Body of pancreas (tissue), 4 donors: ENCODE measurements around the gene RTL5. TPM values are rescaled to one million over a fixed set of nuclear protein-coding genes. Genes with fewer than 3 reads are reported as not detected.
A peak's percentile ranks its signal among the peaks of the same experiment; 100 is the strongest.

Experiments
- ATAC-seq: fragments of 150-250 bp; one replicate; pipeline ENCODE4 v1.9.1; 2016
- DNase-seq, 4 donors: peaks; one replicate each; pipeline ENCODE4 v3.0.0-alpha.2; 2019
- H3K27ac ChIP-seq, 4 donors: fragments of 200-600 bp; sonication (generic); 1 replicate in 3 of 4; 2 replicates in 1 of 4; pipeline versions ENCODE4 v1.5.1 to v1.6.1; 2016 to 2019; ENCODE audit warnings: mild to moderate bottlenecking in 1 of 4, mixed read lengths in 1 of 4, moderate library complexity in 1 of 4
- H3K27me3 ChIP-seq, 2 donors: fragments of 200-600 bp; sonication (generic); one replicate each; pipeline ENCODE4 v1.6.0; 2016; ENCODE audit warnings: mild to moderate bottlenecking in 1 of 2
- H3K36me3 ChIP-seq, 2 donors: fragments of 200-600 bp; sonication (generic); replicated peaks in 1 of 2; 2 replicates each; pipeline ENCODE4 v1.5.1; 2016; ENCODE audit warnings: low read depth in 2 of 2; ENCODE audit not compliant: insufficient read depth in 1 of 2
- H3K4me1 ChIP-seq: fragments of 200-600 bp; sonication (generic); one replicate; pipeline ENCODE4 v1.6.0; 2016
- H3K4me3 ChIP-seq, 2 donors: fragments of 200-600 bp; sonication (generic); 1 replicate in 1 of 2; 2 replicates in 1 of 2; pipeline ENCODE4 v1.5.1; 2016 to 2019
- H3K9me3 ChIP-seq, 3 donors: fragments of 200-600 bp; sonication (generic); 1 replicate in 2 of 3; 2 replicates in 1 of 3; pipeline ENCODE4 v1.5.1; 2016
- POLR2A ChIP-seq, 3 donors: fragments of 450-650 bp; IDR thresholded peaks; one replicate each; pipeline ENCODE4 v1.6.1; 2016; ENCODE audit warnings: antibody characterized with exemption in 3 of 3, mild to moderate bottlenecking in 2 of 3
- WGBS, 2 donors: methylation state at CpG; one replicate each; pipeline ENCODE4 v1.1.5; 2017; 5-methylcytosine and 5-hydroxymethylcytosine counted together
- intact Hi-C: fragments of 100-400 bp; cut with DNase I; formaldehyde crosslinking; loops from one replicate; pipeline ENCODE4 v1.15.1; 2023
- total RNA-seq, 2 donors: library from RNA; depleted of rRNA; stranded (reverse); fragments of >200 nt; gene quantifications; one replicate each; pipeline ENCODE4 v1.1.0, GENCODE V29; 2016
- TF ChIP-seq, protein P1 (sequence below), 7 experiments: fragments of 450-650 bp in 4 of 7; fragments of 200-600 bp in 3 of 7; sonication (generic) in 3 of 7; IDR thresholded peaks; one replicate each; pipeline ENCODE4 v1.5.1; 2016 to 2019; ENCODE audit warnings: antibody characterized with exemption in 7 of 7

RTL5 gene
- total RNA-seq, 2 donors from 2014 or later = 1.6 to 2.3 TPM

DNA sequence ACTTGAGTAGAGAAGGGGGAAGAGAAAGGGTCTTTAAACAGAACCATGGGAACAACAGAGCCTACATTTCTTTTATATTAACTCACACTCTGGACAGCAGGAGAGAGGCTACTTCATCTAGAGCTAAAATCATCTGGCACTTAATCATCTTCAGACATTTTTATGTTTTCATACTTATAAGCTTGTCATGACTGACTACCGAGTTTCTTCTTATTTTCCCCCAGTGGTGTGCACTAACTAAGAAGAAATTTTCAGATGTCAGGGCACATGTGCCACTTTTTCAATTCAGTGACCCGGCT is 11.8 kb upstream of the RTL5 start:
- ATAC-seq (no peak), DNase-seq (no peak)
- WGBS, 2 donors = 46 to 65% methylated on average over 2 of the region's 2 CpGs
- Histone ChIP-seq H3K36me3 (no peaks in the 10 kb centered on the region), H3K27ac (no peak overlapping the region), H3K27me3 (no peaks in the 10 kb centered on the region), H3K9me3 (no peaks in the 10 kb centered on the region), H3K4me1 (no peaks in the 10 kb centered on the region), H3K4me3 (no peak overlapping the region)
- intact Hi-C loops = no loop called here
- no peak for TF ChIP-seq POLR2A (IDR thresholded peaks at IDR 0.05)
- TF ChIP-seq, protein P1, sequence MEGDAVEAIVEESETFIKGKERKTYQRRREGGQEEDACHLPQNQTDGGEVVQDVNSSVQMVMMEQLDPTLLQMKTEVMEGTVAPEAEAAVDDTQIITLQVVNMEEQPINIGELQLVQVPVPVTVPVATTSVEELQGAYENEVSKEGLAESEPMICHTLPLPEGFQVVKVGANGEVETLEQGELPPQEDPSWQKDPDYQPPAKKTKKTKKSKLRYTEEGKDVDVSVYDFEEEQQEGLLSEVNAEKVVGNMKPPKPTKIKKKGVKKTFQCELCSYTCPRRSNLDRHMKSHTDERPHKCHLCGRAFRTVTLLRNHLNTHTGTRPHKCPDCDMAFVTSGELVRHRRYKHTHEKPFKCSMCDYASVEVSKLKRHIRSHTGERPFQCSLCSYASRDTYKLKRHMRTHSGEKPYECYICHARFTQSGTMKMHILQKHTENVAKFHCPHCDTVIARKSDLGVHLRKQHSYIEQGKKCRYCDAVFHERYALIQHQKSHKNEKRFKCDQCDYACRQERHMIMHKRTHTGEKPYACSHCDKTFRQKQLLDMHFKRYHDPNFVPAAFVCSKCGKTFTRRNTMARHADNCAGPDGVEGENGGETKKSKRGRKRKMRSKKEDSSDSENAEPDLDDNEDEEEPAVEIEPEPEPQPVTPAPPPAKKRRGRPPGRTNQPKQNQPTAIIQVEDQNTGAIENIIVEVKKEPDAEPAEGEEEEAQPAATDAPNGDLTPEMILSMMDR (IDR thresholded peaks at IDR 0.05) = no peak

DNA sequence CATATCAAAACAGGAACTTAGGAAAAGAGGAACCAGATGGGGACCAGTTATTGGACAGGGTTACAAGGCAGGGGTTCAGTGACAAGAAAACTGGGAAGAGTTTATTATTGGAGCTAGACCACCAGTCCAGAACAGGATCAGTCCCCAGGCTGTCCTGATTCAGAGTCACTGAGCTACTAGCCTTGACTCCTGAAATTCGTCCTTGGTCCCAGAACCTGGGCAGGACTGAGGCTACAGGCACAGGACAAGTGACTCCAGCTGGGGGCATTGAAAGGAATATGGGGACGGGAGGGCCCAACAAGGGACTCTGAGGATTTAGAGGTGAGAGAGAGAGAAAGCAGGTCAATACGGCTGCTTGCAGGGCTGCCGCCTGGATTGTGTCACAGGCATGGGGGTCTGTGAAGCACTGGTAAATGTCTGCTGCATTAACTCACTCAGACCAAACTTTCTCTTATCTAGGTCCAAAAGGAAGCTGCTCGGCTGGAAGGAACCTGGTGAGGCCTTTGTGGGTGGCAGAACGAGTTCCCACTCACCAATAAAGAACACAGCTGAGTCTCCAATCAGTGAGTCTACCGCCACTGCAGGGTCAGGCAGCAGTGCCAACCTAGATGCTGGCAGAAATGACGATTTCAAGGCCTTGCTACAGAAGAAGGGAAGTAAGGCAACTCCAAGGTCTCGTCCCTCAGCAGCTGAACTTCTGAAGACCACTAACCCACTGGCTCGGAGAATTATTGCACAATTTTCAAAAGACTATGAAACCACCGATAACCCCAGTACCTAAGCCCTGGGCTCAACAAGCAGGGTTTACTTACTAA is 11.3 kb upstream of the RTL5 start:
- 57 to 58% methylated on average over 4 to 10 of the region's 11 CpGs for WGBS, 2 donors

DNA sequence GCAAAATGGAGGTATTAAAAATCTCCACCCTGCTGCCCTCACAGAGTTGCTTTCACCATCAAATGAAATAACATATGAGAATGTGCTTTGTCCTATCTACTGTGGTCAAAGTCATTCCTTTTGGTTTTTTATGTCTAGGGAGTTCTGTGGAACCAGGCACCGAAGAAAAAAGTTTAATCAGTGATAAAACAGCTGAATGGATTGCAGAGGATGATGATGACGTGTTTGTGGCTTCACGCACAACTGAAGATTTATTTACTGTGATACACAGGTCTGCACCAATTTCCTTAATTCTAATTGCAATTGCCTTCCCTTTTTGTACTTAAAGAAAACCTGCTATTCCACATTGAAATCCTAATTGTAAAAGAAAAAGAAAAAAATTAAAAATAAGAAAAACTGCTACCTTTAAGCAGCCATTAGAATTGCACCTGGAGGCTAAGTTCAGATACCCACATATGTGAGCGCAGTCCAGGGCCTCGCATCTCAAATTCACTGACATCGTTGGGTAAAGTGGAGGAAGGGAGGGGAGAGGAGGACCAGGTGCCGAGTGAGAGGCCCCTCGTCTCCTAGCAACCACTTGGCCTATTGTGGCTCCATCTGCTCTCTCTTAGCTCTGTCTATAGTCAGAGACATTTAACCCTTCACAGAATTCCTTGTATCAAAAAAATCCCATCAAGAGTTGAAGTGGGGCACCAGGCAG is 10.5 kb upstream of the RTL5 start:
- H3K9me3 ChIP-seq = no peaks in the 10 kb centered on the region
- WGBS, 2 donors = 58 to 63% methylated on average over 8 of the region's 8 CpGs
- no peaks in the 10 kb centered on the region for H3K36me3 ChIP-seq
- no peak overlapping the region for H3K27ac ChIP-seq
- no peaks in the 10 kb centered on the region for H3K4me1 ChIP-seq
- ATAC-seq (no peak), DNase-seq (peak in 2 of 4 donors; percentile 21 to 29)
- H3K27me3 ChIP-seq = no peaks in the 10 kb centered on the region
- no peak overlapping the region for H3K4me3 ChIP-seq
- no peak for TF ChIP-seq POLR2A (IDR thresholded peaks at IDR 0.05)
- TF ChIP-seq, protein P1 (IDR thresholded peaks at IDR 0.05) = no peak
- intact Hi-C loops = no loop called here

More for the DNA sequence above, 11.3 kb upstream of the RTL5 start:
- Histone ChIP-seq H3K36me3 (no peaks in the 10 kb centered on the region), H3K27me3 (no peaks in the 10 kb centered on the region), H3K4me1 (no peaks in the 10 kb centered on the region), H3K27ac (no peak overlapping the region), H3K9me3 (no peaks in the 10 kb centered on the region), H3K4me3 (no peak overlapping the region)
- DNase-seq (no peak), ATAC-seq (no peak)
- intact Hi-C loops = no loop called here
- TF ChIP-seq POLR2A (IDR thresholded peaks at IDR 0.05) = no peak
- TF ChIP-seq, protein P1 (IDR thresholded peaks at IDR 0.05) = no peak

DNA sequence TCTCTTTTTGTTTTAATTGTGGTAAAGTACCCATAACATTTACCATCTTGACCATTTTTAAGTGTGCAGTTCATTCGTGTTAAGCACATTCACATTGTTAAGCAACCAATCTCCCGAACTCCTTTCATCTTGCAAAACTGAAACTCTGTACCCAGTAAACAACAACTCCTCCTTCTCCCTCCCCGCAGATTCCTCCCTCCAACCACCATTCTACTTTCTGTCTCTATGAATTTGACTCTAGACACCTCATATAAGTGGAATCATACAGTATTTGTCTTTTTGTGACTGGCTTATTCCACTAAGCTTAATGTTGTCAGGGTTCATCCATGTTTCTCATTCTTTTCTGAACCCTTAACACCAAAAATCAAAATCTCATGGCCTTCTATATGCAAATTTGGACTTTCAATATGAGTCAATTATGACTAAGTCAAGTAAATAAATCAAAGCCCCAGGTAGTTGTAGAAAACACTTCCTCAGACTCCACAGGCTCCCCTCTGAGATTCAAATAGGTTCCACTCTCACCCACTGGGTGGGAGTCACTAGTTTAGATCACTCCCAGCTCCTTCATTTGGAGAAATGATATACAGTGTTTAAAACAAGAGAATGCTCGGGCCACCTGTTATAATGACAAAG is 9.8 kb upstream of the RTL5 start:
- intact Hi-C loops = no loop called here
- Histone ChIP-seq H3K4me3 (no peak overlapping the region), H3K27me3 (no peaks in the 10 kb centered on the region), H3K36me3 (no peaks in the 10 kb centered on the region), H3K4me1 (no peaks in the 10 kb centered on the region), H3K27ac (no peak overlapping the region), H3K9me3 (no peaks in the 10 kb centered on the region)
- DNase-seq (no peak), ATAC-seq (no peak)
- TF ChIP-seq POLR2A (IDR thresholded peaks at IDR 0.05) = no peak
- TF ChIP-seq, protein P1 (IDR thresholded peaks at IDR 0.05) = no peak
- 53 to 55% methylated on average over 4 of the region's 4 CpGs for WGBS, 2 donors
